HCT116 (cell line): ENCODE measurements around the gene EIF4A3. TPM values are rescaled to one million over a fixed set of nuclear protein-coding genes. Genes with fewer than 3 reads are reported as not detected.

Source experiments
- ATAC-seq: fragments of 200-7000 bp; cut with Tn5 transposase; 2 replicates; pipeline ENCODE4 v1.9.1; 2020; ENCODE audit warnings: mild to moderate bottlenecking, moderate library complexity
- BruUV-seq: library from RNA; stranded (reverse); fragments of 400-500 nt; replicated peaks from 2 replicates; lab custom pipeline; 2021; lab: Mats Ljungman, UMichigan
- CTCF ChIA-PET: fragments of 300-600 bp; sonication (Branson Sonifier 250); formaldehyde crosslinking; loops from one replicate; lab custom pipeline; 2021; ENCODE audit warnings: antibody characterized with exemption; lab: Charles Lee
- POLR2A ChIA-PET: fragments of 300-600, 350-600 bp; sonication (Branson Sonifier 250); formaldehyde crosslinking; loops from one replicate; lab custom pipeline; 2021; ENCODE audit warnings: antibody characterized with exemption; lab: Charles Lee
- RAD21 ChIA-PET, 2 experiments: fragments of 300-600 bp; sonication (Branson Sonifier 250); formaldehyde crosslinking; loops; one replicate each; lab custom pipeline; 2023; ENCODE audit warnings: low total read pairs in 2 of 2; ENCODE audit not compliant: uncharacterized antibody in 2 of 2, unreplicated experiment in 2 of 2, low non-redundant PET in 1 of 2; lab: Charles Lee
- DNase-seq: peaks from one replicate; pipeline ENCODE4 v3.0.0-alpha.2; 2010; ENCODE audit warnings: low read depth, low spot score
- H2AFZ ChIP-seq: fragments of 200-600 bp; shearing (Covaris generic), sonication (generic); 2 replicates; pipeline ENCODE4 v1.6.1; 2017; ENCODE audit warnings: low read depth, mixed run types, mixed read lengths, antibody characterized with exemption, low read length; ENCODE audit not compliant: poor library complexity, severe bottlenecking
- H3K27ac ChIP-seq: 2 replicates; pipeline ENCODE4 v1.5.1; 2012; ENCODE audit warnings: low read depth, low read length
- H3K27me3 ChIP-seq: fragments of 200-600 bp; sonication (generic); 2 replicates; pipeline ENCODE4 v1.6.1; 2016; ENCODE audit warnings: mixed run types, low read length, mixed read lengths; ENCODE audit not compliant: insufficient read depth
- H3K36me3 ChIP-seq, 2 experiments: fragments of 200-500 bp in 1 of 2; fragments of 200-600 bp in 1 of 2; sonication (Bioruptor generic) in 1 of 2; sonication (generic) in 1 of 2; 2 replicates each; pipeline versions ENCODE4 v1.5.1 to v1.6.1; 2014 to 2016; ENCODE audit warnings: low read length in 2 of 2, inconsistent platforms in 1 of 2, mixed read lengths in 1 of 2, mixed run types in 1 of 2; ENCODE audit not compliant: insufficient read depth in 2 of 2, control insufficient read depth in 1 of 2
- H3K4me1 ChIP-seq, 2 experiments: fragments of 200-600 bp in 1 of 2; sonication (generic) in 1 of 2; 2 replicates each; pipeline versions ENCODE4 v1.5.1 to v1.6.1; 2012 to 2017; ENCODE audit warnings: low read length in 2 of 2, inconsistent platforms in 1 of 2, mild to moderate bottlenecking in 1 of 2, mixed read lengths in 1 of 2, mixed run types in 1 of 2, moderate library complexity in 1 of 2; ENCODE audit not compliant: insufficient read depth in 2 of 2, control insufficient read depth in 1 of 2
- H3K4me2 ChIP-seq: fragments of 200-600 bp; sonication (generic); 2 replicates; pipeline ENCODE4 v1.6.1; 2017; ENCODE audit warnings: mixed run types, low read length, mixed read lengths
- H3K4me3 ChIP-seq, 2 experiments: fragments of 200-600 bp in 1 of 2; sonication (generic) in 1 of 2; replicated peaks in 1 of 2; 2 replicates each; pipeline ENCODE4 v1.5.1; 2011 to 2016; ENCODE audit warnings: low read length in 2 of 2, control low read depth in 1 of 2, low read depth in 1 of 2, mild to moderate bottlenecking in 1 of 2, mixed read lengths in 1 of 2, mixed run types in 1 of 2
- H3K79me2 ChIP-seq: fragments of 200-600 bp; sonication (generic); 2 replicates; pipeline ENCODE4 v1.6.1; 2017; ENCODE audit warnings: mild to moderate bottlenecking, mixed run types, low read length, moderate library complexity, mixed read lengths; ENCODE audit not compliant: insufficient read depth
- H3K9ac ChIP-seq: fragments of 200-600 bp; sonication (generic); 2 replicates; pipeline ENCODE4 v1.6.1; 2016; ENCODE audit warnings: low read length, mixed read lengths
- H3K9me2 ChIP-seq: fragments of 200-600 bp; sonication (generic), shearing (Covaris generic); 2 replicates; pipeline ENCODE4 v1.6.1; 2017; ENCODE audit warnings: mixed run types, mild to moderate bottlenecking, moderate library complexity; ENCODE audit not compliant: insufficient read depth
- H3K9me3 ChIP-seq, 2 experiments: fragments of 200-500 bp in 1 of 2; fragments of 200-600 bp in 1 of 2; sonication (Bioruptor generic) in 1 of 2; sonication (generic) in 1 of 2; 2 replicates each; pipeline ENCODE4 v1.6.1; 2014 to 2017; ENCODE audit warnings: low read length in 2 of 2, mixed read lengths in 2 of 2, inconsistent platforms in 1 of 2, low read depth in 1 of 2, mild to moderate bottlenecking in 1 of 2, mixed run types in 1 of 2, moderate library complexity in 1 of 2; ENCODE audit not compliant: control insufficient read depth in 1 of 2, insufficient read depth in 1 of 2
- H4K20me1 ChIP-seq: fragments of 200-600 bp; sonication (generic), shearing (Covaris generic); 2 replicates; pipeline ENCODE4 v1.6.1; 2017; ENCODE audit warnings: mixed run types, mild to moderate bottlenecking, moderate library complexity; ENCODE audit not compliant: insufficient read depth
- ELF1 ChIP-seq: IDR thresholded peaks from 2 replicates; pipeline ENCODE4 v1.6.1; 2012; ENCODE audit warnings: low read depth, borderline replicate concordance
- EZH2 ChIP-seq: fragments of 200-600 bp; sonication (generic); IDR thresholded peaks from 2 replicates; pipeline ENCODE4 v1.6.1; 2017; ENCODE audit warnings: antibody characterized with exemption, mixed run types
- JUND ChIP-seq: IDR thresholded peaks from 2 replicates; pipeline ENCODE4 v1.6.1; 2012
- POLR2A ChIP-seq: IDR thresholded peaks from 2 replicates; pipeline ENCODE4 v1.7.0; 2011; ENCODE audit warnings: borderline replicate concordance; ENCODE audit not compliant: insufficient read depth, insufficient read length; ENCODE audit errors: extremely low read depth
- POLR2AphosphoS5 ChIP-seq: IDR thresholded peaks from 2 replicates; pipeline ENCODE4 v1.6.1; 2011; ENCODE audit warnings: mild to moderate bottlenecking, low read depth, low read length, moderate library complexity
- RAD21 ChIP-seq: IDR thresholded peaks from 2 replicates; pipeline ENCODE4 v1.6.1; 2012; ENCODE audit warnings: low read depth, mild to moderate bottlenecking
- SIN3A ChIP-seq: IDR thresholded peaks from 2 replicates; pipeline ENCODE4 v1.6.1; 2012; ENCODE audit warnings: low read depth
- SP1 ChIP-seq: IDR thresholded peaks from 2 replicates; pipeline ENCODE4 v1.6.1; 2012; ENCODE audit warnings: low read depth
- SRF ChIP-seq: IDR thresholded peaks from 2 replicates; pipeline ENCODE4 v1.6.1; 2012; ENCODE audit warnings: low read depth
- TCF7L2 ChIP-seq: IDR thresholded peaks from 2 replicates; pipeline ENCODE4 v1.7.0; 2011; ENCODE audit warnings: borderline replicate concordance, inconsistent platforms; ENCODE audit not compliant: insufficient read depth, insufficient read length; ENCODE audit errors: extremely low read depth
- intact Hi-C: fragments of 100-400 bp; cut with micrococcal nuclease; formaldehyde crosslinking; loops from 2 replicates; pipeline ENCODE4 v1.10.0; 2022
- total RNA-seq: library from RNA; stranded (reverse); gene quantifications from one replicate; pipeline ENCODE4 v1.2.1, GENCODE V29; 2021; ENCODE audit not compliant: unreplicated experiment

Gene EIF4A3
- total RNA-seq, 1 experiment from 2014 or later: 248 TPM

GRCh38 chr17:80089762-80090161, 57.2 kb downstream of the EIF4A3 start:
- no peaks in the 10 kb centered on the region for H3K9me3 ChIP-seq
- H2AFZ ChIP-seq: no peak overlapping the region
- H3K9ac ChIP-seq: no peak overlapping the region
- no peaks in the 10 kb centered on the region for H3K9me2 ChIP-seq
- no peak overlapping the region for H3K4me2 ChIP-seq
- no TSS peak for BruUV-seq
- ChIA-PET RAD21 (no interaction called here), CTCF (interaction anchor here (4.6 kb wide), 1 partner anchor 12 kb away, joined by 42 read pairs; the partner anchor contains the start of gene GAA), POLR2A (no interaction called here)
- ATAC-seq (no peak), DNase-seq (no peak)
- intact Hi-C loops: no loop called here
- no peaks in the 10 kb centered on the region for H4K20me1 ChIP-seq
- H3K4me1 ChIP-seq: peaks cover 0 to 4% of the 10 kb centered on the region in 2 experiments; a peak in 1 of 4 replicates
- no peaks in the 10 kb centered on the region for H3K36me3 ChIP-seq
- no peaks in the 10 kb centered on the region for H3K27me3 ChIP-seq
- H3K27ac ChIP-seq: no peak overlapping the region
- no peak for TF ChIP-seq SIN3A
- no peak for TF ChIP-seq SRF
- no peak for TF ChIP-seq ELF1
- no peak for TF ChIP-seq EZH2
- TF ChIP-seq POLR2A: no peak
- TF ChIP-seq POLR2AphosphoS5: no peak
- no peak for TF ChIP-seq JUND
- TF ChIP-seq TCF7L2: no peak
- no peak for TF ChIP-seq SP1
- TF ChIP-seq RAD21: no peak
- H3K4me3 ChIP-seq: no peak overlapping the region
- no peaks in the 10 kb centered on the region for H3K79me2 ChIP-seq
